ENCODE measurements around the gene BEGAIN.

Gene BEGAIN

GRCh38 chr14:100532154-100532861 is 54.9 kb downstream of the BEGAIN start:
- H3K79me2 ChIP-seq (ENCODE audit: insufficient read depth, low read length) = no peaks in the 10 kb centered on the region
- no peaks in the 10 kb centered on the region; the same call in 1 of the 2 replicates for H3K27me3 ChIP-seq (ENCODE audit: insufficient read depth, low read length)
- no peaks in the 10 kb centered on the region for H3K9me3 ChIP-seq (ENCODE audit: low read length)
- no peak overlapping the region for H2AFZ ChIP-seq (ENCODE audit: low read length)
- H3F3A ChIP-seq (ENCODE audit: insufficient read depth, low read length) = no peaks in the 10 kb centered on the region
- H3K9me2 ChIP-seq (ENCODE audit: low read depth, low read length) = no peaks in the 10 kb centered on the region
- no peaks in the 10 kb centered on the region for H3K36me3 ChIP-seq (ENCODE audit: insufficient read depth, low read length)
- no peak overlapping the region for H3K9ac ChIP-seq (ENCODE audit: low read length)
- no peaks in the 10 kb centered on the region for H3K4me1 ChIP-seq (ENCODE audit: insufficient read depth, low read length, severe bottlenecking)
- H3K4me3 ChIP-seq (ENCODE audit: low read depth, low read length, poor library complexity, severe bottlenecking) = no peak overlapping the region
- H3K27ac ChIP-seq (ENCODE audit: low read depth, low read length, poor library complexity, severe bottlenecking) = no peak overlapping the region
- no peaks in the 10 kb centered on the region for H4K20me1 ChIP-seq (ENCODE audit: insufficient read depth, low read length)
- no peak overlapping the region for H3K4me2 ChIP-seq (ENCODE audit: low read length)
- no peak for TF ChIP-seq CTCF (IDR thresholded peaks at IDR 0.05; ENCODE audit: low read length)
- no peak for TF ChIP-seq EZH2 (IDR thresholded peaks at IDR 0.05; ENCODE audit: borderline replicate concordance, low read length)

GRCh38 chr14:100531152-100532121 is 55.8 kb downstream of the BEGAIN start:
- H3K79me2 ChIP-seq (ENCODE audit: insufficient read depth, low read length) = no peaks in the 10 kb centered on the region
- H3K4me3 ChIP-seq (ENCODE audit: low read depth, low read length, poor library complexity, severe bottlenecking) = no peak overlapping the region
- no peak overlapping the region for H3K4me2 ChIP-seq (ENCODE audit: low read length)
- 0 out of 2 replicates have a peak, but pooled peaks cover 5% of the 10 kb centered on the region for H3K36me3 ChIP-seq (ENCODE audit: insufficient read depth, low read length)
- no peak overlapping the region for H3K27ac ChIP-seq (ENCODE audit: low read depth, low read length, poor library complexity, severe bottlenecking)
- H3F3A ChIP-seq (ENCODE audit: insufficient read depth, low read length) = no peaks in the 10 kb centered on the region
- no peak overlapping the region for H2AFZ ChIP-seq (ENCODE audit: low read length)
- TF ChIP-seq EZH2 (IDR thresholded peaks at IDR 0.05; ENCODE audit: borderline replicate concordance, low read length) = no peak
- no peak for TF ChIP-seq CTCF (IDR thresholded peaks at IDR 0.05; ENCODE audit: low read length)
- no peaks in the 10 kb centered on the region for H4K20me1 ChIP-seq (ENCODE audit: insufficient read depth, low read length)
- no peaks in the 10 kb centered on the region for H3K9me2 ChIP-seq (ENCODE audit: low read depth, low read length)
- H3K9ac ChIP-seq (ENCODE audit: low read length) = no peak overlapping the region
- no peaks in the 10 kb centered on the region for H3K9me3 ChIP-seq (ENCODE audit: low read length)
- H3K27me3 ChIP-seq (ENCODE audit: insufficient read depth, low read length) = no peaks in the 10 kb centered on the region; the same call in 1 of the 2 replicates
- H3K4me1 ChIP-seq (ENCODE audit: insufficient read depth, low read length, severe bottlenecking) = no peaks in the 10 kb centered on the region

GRCh38 chr14:100530270-100531072 is 56.7 kb downstream of the BEGAIN start:
- Histone ChIP-seq H3F3A (ENCODE audit: insufficient read depth, low read length) (no peaks in the 10 kb centered on the region), H4K20me1 (ENCODE audit: insufficient read depth, low read length) (no peaks in the 10 kb centered on the region), H3K4me3 (ENCODE audit: low read depth, low read length, poor library complexity, severe bottlenecking) (no peak overlapping the region), H3K9me3 (ENCODE audit: low read length) (no peaks in the 10 kb centered on the region), H3K9me2 (ENCODE audit: low read depth, low read length) (no peaks in the 10 kb centered on the region), H3K27ac (ENCODE audit: low read depth, low read length, poor library complexity, severe bottlenecking) (no peak overlapping the region), H3K79me2 (ENCODE audit: insufficient read depth, low read length) (no peaks in the 10 kb centered on the region), H3K9ac (ENCODE audit: low read length) (no peak overlapping the region), H3K27me3 (ENCODE audit: insufficient read depth, low read length) (no peaks in the 10 kb centered on the region; the same call in 1 of the 2 replicates), H3K4me1 (ENCODE audit: insufficient read depth, low read length, severe bottlenecking) (no peaks in the 10 kb centered on the region), H2AFZ (ENCODE audit: low read length) (no peak overlapping the region), H3K36me3 (ENCODE audit: insufficient read depth, low read length) (0 out of 2 replicates have a peak, but pooled peaks cover 5% of the 10 kb centered on the region), H3K4me2 (ENCODE audit: low read length) (no peak overlapping the region)
- no peak for TF ChIP-seq EZH2 (IDR thresholded peaks at IDR 0.05; ENCODE audit: borderline replicate concordance, low read length)
- TF ChIP-seq CTCF (IDR thresholded peaks at IDR 0.05; ENCODE audit: low read length) = no peak

Measured in OCI-LY1 (cell line).